Measurements from ENCODE around the gene ANKLE2. TPM values are rescaled to one million over a fixed set of nuclear protein-coding genes. Genes with fewer than 3 reads are reported as not detected.
"Not testable (repeated sequence)": the region's sequence is repeated elsewhere in the genome, so short reads cannot be mapped to it uniquely, and the experiment has no call there.

Gene ANKLE2
- total RNA-seq, 2 experiments from 2014 or later, result 112 to 123 TPM

- Mint-ChIP-seq H3K27ac (peak overlapping the region; percentile 8), H3K27me3 (no peaks in the 10 kb centered on the region), H3K4me1 (ENCODE audit: low read depth) (peaks cover 26% of the 10 kb centered on the region), H3K4me3 (no peak overlapping the region), H3K36me3 (peaks cover 40% of the 10 kb centered on the region), H3K9me3 (no peaks in the 10 kb centered on the region)
- POLR2A ChIA-PET, result interaction anchor here (2.2 kb wide), 1 partner anchor 48 kb away, joined by 12 read pairs; the partner anchor contains the start of gene PGAM5
- CTCF ChIA-PET, result no interaction called here
- intact Hi-C loops (cut with micrococcal nuclease), result no loop called here
- no peak for DNase-seq
Observed at GRCh38 chr12:132759359-132759758, 2.3 kb downstream of the ANKLE2 start.

- H3K9me3 Mint-ChIP-seq; DNase-seq; H3K4me3 Mint-ChIP-seq; CTCF ChIA-PET; intact Hi-C loops (cut with micrococcal nuclease); H3K27me3 Mint-ChIP-seq; POLR2A ChIA-PET: not testable (repeated sequence)
- H3K36me3 Mint-ChIP-seq, result peaks cover 43% of the 10 kb centered on the region
- peak overlapping the region; percentile 8 for H3K27ac Mint-ChIP-seq
- H3K4me1 Mint-ChIP-seq (ENCODE audit: low read depth), result peaks cover 26% of the 10 kb centered on the region
Observed at GRCh38 chr12:132758825-132759224, 2.8 kb downstream of the ANKLE2 start.

GRCh38 chr12:132754160-132754932, 7.3 kb downstream of the ANKLE2 start:
- ChIA-PET POLR2A (no interaction called here), CTCF (interaction anchor here (1.0 kb wide), 1 partner anchor 14 kb away, joined by 3 read pairs; no protein-coding TSS in a partner anchor)
- Mint-ChIP-seq H3K27ac (no peak overlapping the region), H3K9me3 (no peaks in the 10 kb centered on the region), H3K36me3 (peaks cover 42% of the 10 kb centered on the region), H3K27me3 (no peaks in the 10 kb centered on the region), H3K4me3 (no peak overlapping the region), H3K4me1 (ENCODE audit: low read depth) (peaks cover 16% of the 10 kb centered on the region)
- intact Hi-C loops (cut with micrococcal nuclease), result no loop called here
- no peak for DNase-seq

GRCh38 chr12:132753670-132754069, 8.0 kb downstream of the ANKLE2 start:
- POLR2A ChIA-PET, result not testable (repeated sequence)
- CTCF ChIA-PET, result interaction anchor here (1.0 kb wide), 1 partner anchor 15 kb away, joined by 3 read pairs; no protein-coding TSS in a partner anchor

GRCh38 chr12:132748319-132748718, 13.3 kb downstream of the ANKLE2 start:
- DNase-seq, result no peak
- H3K36me3 Mint-ChIP-seq, result peaks cover 52% of the 10 kb centered on the region
- no peak overlapping the region for H3K4me3 Mint-ChIP-seq
- POLR2A ChIA-PET, result no interaction called here
- no peak overlapping the region for H3K27ac Mint-ChIP-seq
- no peaks in the 10 kb centered on the region for H3K27me3 Mint-ChIP-seq
- intact Hi-C loops (cut with micrococcal nuclease), result no loop called here
- no peaks in the 10 kb centered on the region for H3K4me1 Mint-ChIP-seq (ENCODE audit: low read depth)
- no peaks in the 10 kb centered on the region for H3K9me3 Mint-ChIP-seq
- CTCF ChIA-PET, result no interaction called here

More at GRCh38 chr12:132753670-132754069, 8.0 kb downstream of the ANKLE2 start:
- DNase-seq; H3K4me3 Mint-ChIP-seq; H3K27me3 Mint-ChIP-seq; H3K9me3 Mint-ChIP-seq; H3K27ac Mint-ChIP-seq; intact Hi-C loops (cut with micrococcal nuclease): not testable (repeated sequence)
- H3K36me3 Mint-ChIP-seq, result peaks cover 42% of the 10 kb centered on the region
- peaks cover 14% of the 10 kb centered on the region for H3K4me1 Mint-ChIP-seq (ENCODE audit: low read depth)

- DNase-seq, result no peak
- peaks cover 2% of the 10 kb centered on the region for H3K4me1 Mint-ChIP-seq (ENCODE audit: low read depth)
- intact Hi-C loops (cut with micrococcal nuclease), result no loop called here
Observed at GRCh38 chr12:132747896-132748295, 13.7 kb downstream of the ANKLE2 start.

GRCh38 chr12:132747395-132747794, 14.2 kb downstream of the ANKLE2 start:
- Mint-ChIP-seq H3K9me3 (no peaks in the 10 kb centered on the region), H3K4me3 (no peak overlapping the region), H3K4me1 (ENCODE audit: low read depth) (peaks cover 7% of the 10 kb centered on the region), H3K27me3 (no peaks in the 10 kb centered on the region), H3K36me3 (peaks cover 56% of the 10 kb centered on the region), H3K27ac (no peak overlapping the region)
- ChIA-PET POLR2A (no interaction called here), CTCF (no interaction called here)
- intact Hi-C loops (cut with micrococcal nuclease), result no loop called here
- DNase-seq, result no peak

More at GRCh38 chr12:132747896-132748295, 13.7 kb downstream of the ANKLE2 start:
- CTCF ChIA-PET, result no interaction called here
- Mint-ChIP-seq H3K9me3 (no peaks in the 10 kb centered on the region), H3K36me3 (peaks cover 53% of the 10 kb centered on the region), H3K4me3 (no peak overlapping the region), H3K27ac (no peak overlapping the region), H3K27me3 (no peaks in the 10 kb centered on the region)
- POLR2A ChIA-PET, result no interaction called here

GRCh38 chr12:132746613-132747012, 15.0 kb downstream of the ANKLE2 start:
- ChIA-PET CTCF (no interaction called here), POLR2A (no interaction called here)
- no peaks in the 10 kb centered on the region for H3K27me3 Mint-ChIP-seq
- H3K27ac Mint-ChIP-seq, result no peak overlapping the region
- no peaks in the 10 kb centered on the region for H3K9me3 Mint-ChIP-seq
- H3K36me3 Mint-ChIP-seq, result peaks cover 61% of the 10 kb centered on the region
- no peak for DNase-seq
- intact Hi-C loops (cut with micrococcal nuclease), result no loop called here
- H3K4me3 Mint-ChIP-seq, result no peak overlapping the region
- peaks cover 9% of the 10 kb centered on the region for H3K4me1 Mint-ChIP-seq (ENCODE audit: low read depth)

- Mint-ChIP-seq H3K36me3 (peaks cover 76% of the 10 kb centered on the region), H3K4me3 (no peak overlapping the region), H3K4me1 (ENCODE audit: low read depth) (peaks cover 9% of the 10 kb centered on the region), H3K27ac (no peak overlapping the region), H3K27me3 (no peaks in the 10 kb centered on the region), H3K9me3 (no peaks in the 10 kb centered on the region)
- ChIA-PET CTCF (interaction anchor here (1.4 kb wide), 1 partner anchor 24 kb away, joined by 3 read pairs; no protein-coding TSS in a partner anchor), POLR2A (no interaction called here)
- DNase-seq, result no peak
- intact Hi-C loops (cut with micrococcal nuclease), result no loop called here
Observed at GRCh38 chr12:132743831-132744230, 17.8 kb downstream of the ANKLE2 start.

GRCh38 chr12:132741620-132742019, 20.0 kb downstream of the ANKLE2 start:
- POLR2A ChIA-PET, result interaction anchor here (1.1 kb wide), 2 partner anchors 34 to 65 kb away, joined by 3 to 4 read pairs; no protein-coding TSS in a partner anchor

GRCh38 chr12:132740652-132741051, 21.0 kb downstream of the ANKLE2 start:
- ChIA-PET POLR2A (interaction anchor here (0.6 to 1.1 kb wide), 2 partner anchors 33 to 40 kb away, joined by 3 to 4 read pairs; no protein-coding TSS in a partner anchor), CTCF (no interaction called here)
- peaks cover 9% of the 10 kb centered on the region for H3K4me1 Mint-ChIP-seq (ENCODE audit: low read depth)
- H3K27ac Mint-ChIP-seq, result no peak overlapping the region
- intact Hi-C loops (cut with micrococcal nuclease), result no loop called here
- no peak for DNase-seq
- no peaks in the 10 kb centered on the region for H3K9me3 Mint-ChIP-seq
- no peak overlapping the region for H3K4me3 Mint-ChIP-seq
- H3K36me3 Mint-ChIP-seq, result peaks cover 73% of the 10 kb centered on the region
- H3K27me3 Mint-ChIP-seq, result no peaks in the 10 kb centered on the region

More at GRCh38 chr12:132741620-132742019, 20.0 kb downstream of the ANKLE2 start:
- Mint-ChIP-seq H3K9me3 (no peaks in the 10 kb centered on the region), H3K4me1 (ENCODE audit: low read depth) (peaks cover 9% of the 10 kb centered on the region), H3K36me3 (peaks cover 68% of the 10 kb centered on the region), H3K4me3 (no peak overlapping the region), H3K27me3 (no peaks in the 10 kb centered on the region), H3K27ac (no peak overlapping the region)
- intact Hi-C loops (cut with micrococcal nuclease), result no loop called here
- CTCF ChIA-PET, result no interaction called here
- no peak for DNase-seq

- H3K27ac Mint-ChIP-seq, result no peak overlapping the region
- POLR2A ChIA-PET, result interaction anchor here (0.6 to 1.1 kb wide), 2 partner anchors 10 to 40 kb away, joined by 3 to 4 read pairs; no protein-coding TSS in a partner anchor
- CTCF ChIA-PET, result interaction anchor here (0.9 kb wide), 1 partner anchor 27 kb away, joined by 3 read pairs; no protein-coding TSS in a partner anchor
- no peaks in the 10 kb centered on the region for H3K27me3 Mint-ChIP-seq
- H3K36me3 Mint-ChIP-seq, result peaks cover 74% of the 10 kb centered on the region
- no peak overlapping the region for H3K4me3 Mint-ChIP-seq
- peaks cover 9% of the 10 kb centered on the region for H3K4me1 Mint-ChIP-seq (ENCODE audit: low read depth)
- H3K9me3 Mint-ChIP-seq, result no peaks in the 10 kb centered on the region
- intact Hi-C loops (cut with micrococcal nuclease), result no loop called here
- no peak for DNase-seq
Observed at GRCh38 chr12:132740313-132740646, 21.4 kb downstream of the ANKLE2 start.

All from activated CD4-positive, alpha-beta memory T cell treated with anti-CD3 and anti-CD28 coated beads for 36 hours (primary cell).